RWPE2 (cell line): ENCODE results near the gene NSD1.
"Not testable (repeated sequence)": the region's sequence is repeated elsewhere in the genome, so short reads cannot be mapped to it uniquely, and the experiment has no call there.

Source experiments
- ATAC-seq: fragments of 200-7000 bp; cut with Tn5 transposase; 3 replicates; pipeline ENCODE4 v1.9.1; 2021; ENCODE audit warnings: low read depth
- DNase-seq: peaks from one replicate; pipeline ENCODE4 v3.0.0-alpha.2; 2020; ENCODE audit warnings: low spot score
- H3K27ac ChIP-seq: fragments of 450-650 bp; 2 replicates; pipeline ENCODE4 v1.5.1; 2017; ENCODE audit warnings: mild to moderate bottlenecking; ENCODE audit not compliant: poor library complexity, severe bottlenecking
- H3K27me3 ChIP-seq: fragments of 250-450 bp; sonication (Bioruptor Pico); 2 replicates; pipeline ENCODE4 v1.5.1; 2021; ENCODE audit warnings: mild to moderate bottlenecking, moderate library complexity; ENCODE audit not compliant: insufficient read depth, poor library complexity, severe bottlenecking
- H3K36me3 ChIP-seq: fragments of 250-450 bp; sonication (Bioruptor Pico); 2 replicates; pipeline ENCODE4 v1.5.1; 2020; ENCODE audit warnings: low read depth, mild to moderate bottlenecking, moderate library complexity
- H3K4me1 ChIP-seq: fragments of 250-450 bp; sonication (Bioruptor Pico); 2 replicates; pipeline ENCODE4 v1.5.1; 2021; ENCODE audit warnings: mild to moderate bottlenecking, moderate library complexity; ENCODE audit not compliant: insufficient read depth, poor library complexity, severe bottlenecking
- H3K4me3 ChIP-seq: fragments of 250-450 bp; sonication (Bioruptor Pico); 2 replicates; pipeline ENCODE4 v1.5.1; 2021; ENCODE audit warnings: mild to moderate bottlenecking, moderate library complexity; ENCODE audit not compliant: severe bottlenecking
- H3K9me3 ChIP-seq: fragments of 250-450 bp; sonication (Bioruptor Pico); 2 replicates; pipeline ENCODE4 v1.5.1; 2021; ENCODE audit warnings: mild to moderate bottlenecking, moderate library complexity; ENCODE audit not compliant: severe bottlenecking
- TF ChIP-seq, protein P1 (sequence below): fragments of 450-650 bp; IDR thresholded peaks from one replicate; pipeline ENCODE4 v1.5.1; 2017; ENCODE audit warnings: mild to moderate bottlenecking, moderate library complexity; ENCODE audit not compliant: poor library complexity, severe bottlenecking

The NSD1 gene

GRCh38 chr5:177338251-177339106 is 204.9 kb downstream of the NSD1 start:
- TF ChIP-seq, protein P1, sequence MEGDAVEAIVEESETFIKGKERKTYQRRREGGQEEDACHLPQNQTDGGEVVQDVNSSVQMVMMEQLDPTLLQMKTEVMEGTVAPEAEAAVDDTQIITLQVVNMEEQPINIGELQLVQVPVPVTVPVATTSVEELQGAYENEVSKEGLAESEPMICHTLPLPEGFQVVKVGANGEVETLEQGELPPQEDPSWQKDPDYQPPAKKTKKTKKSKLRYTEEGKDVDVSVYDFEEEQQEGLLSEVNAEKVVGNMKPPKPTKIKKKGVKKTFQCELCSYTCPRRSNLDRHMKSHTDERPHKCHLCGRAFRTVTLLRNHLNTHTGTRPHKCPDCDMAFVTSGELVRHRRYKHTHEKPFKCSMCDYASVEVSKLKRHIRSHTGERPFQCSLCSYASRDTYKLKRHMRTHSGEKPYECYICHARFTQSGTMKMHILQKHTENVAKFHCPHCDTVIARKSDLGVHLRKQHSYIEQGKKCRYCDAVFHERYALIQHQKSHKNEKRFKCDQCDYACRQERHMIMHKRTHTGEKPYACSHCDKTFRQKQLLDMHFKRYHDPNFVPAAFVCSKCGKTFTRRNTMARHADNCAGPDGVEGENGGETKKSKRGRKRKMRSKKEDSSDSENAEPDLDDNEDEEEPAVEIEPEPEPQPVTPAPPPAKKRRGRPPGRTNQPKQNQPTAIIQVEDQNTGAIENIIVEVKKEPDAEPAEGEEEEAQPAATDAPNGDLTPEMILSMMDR: no peak
- ATAC-seq (no peak), DNase-seq (no peak)
- H3K27ac ChIP-seq: no peak overlapping the region
- H3K36me3 ChIP-seq: peaks cover 89% of the 10 kb centered on the region
- no peaks in the 10 kb centered on the region for H3K4me1 ChIP-seq
- H3K27me3 ChIP-seq: no peaks in the 10 kb centered on the region
- H3K4me3 ChIP-seq: no peak overlapping the region
- H3K9me3 ChIP-seq: no peaks in the 10 kb centered on the region

- DNase-seq (no peak), ATAC-seq (no peak)
- Histone ChIP-seq H3K4me3 (no peak overlapping the region), H3K9me3 (no peaks in the 10 kb centered on the region), H3K27ac (no peak overlapping the region), H3K27me3 (no peaks in the 10 kb centered on the region), H3K4me1 (no peaks in the 10 kb centered on the region), H3K36me3 (peaks cover 87% of the 10 kb centered on the region)
- TF ChIP-seq, protein P1: no peak
Observed at GRCh38 chr5:177339107-177339638, 205.6 kb downstream of the NSD1 start.

DNA sequence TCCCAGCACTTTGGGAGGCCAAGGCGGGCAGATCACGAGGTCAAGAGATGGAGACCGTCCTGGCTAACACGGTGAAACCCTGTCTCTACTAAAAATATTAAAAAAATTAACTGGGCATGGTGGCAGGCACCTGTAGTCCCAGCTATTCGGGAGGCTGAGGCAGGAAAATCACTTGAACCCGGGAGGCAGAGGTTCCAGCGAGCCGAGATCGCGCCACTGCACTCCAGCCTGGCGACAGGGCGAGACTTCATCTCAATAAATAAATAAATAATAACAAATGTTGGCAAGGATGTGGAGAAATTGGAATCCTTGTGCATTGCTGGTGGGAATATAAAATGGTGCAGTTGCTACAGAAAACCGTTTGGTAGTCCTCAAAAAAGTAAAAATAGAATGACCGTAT is 209.4 kb downstream of the NSD1 start:
- not testable (repeated sequence) for H3K27me3 ChIP-seq, ATAC-seq, H3K4me3 ChIP-seq, DNase-seq, H3K4me1 ChIP-seq, H3K27ac ChIP-seq, H3K9me3 ChIP-seq
- H3K36me3 ChIP-seq: peaks cover 90% of the 10 kb centered on the region

- H3K36me3 ChIP-seq: peaks cover 86% of the 10 kb centered on the region
- H3K27ac ChIP-seq: no peak overlapping the region
- no peaks in the 10 kb centered on the region for H3K9me3 ChIP-seq
- no peak overlapping the region for H3K4me3 ChIP-seq
- H3K4me1 ChIP-seq: no peaks in the 10 kb centered on the region
- DNase-seq: no peak
- H3K27me3 ChIP-seq: no peaks in the 10 kb centered on the region
- TF ChIP-seq, protein P1: no peak
- no peak for ATAC-seq
Observed at GRCh38 chr5:177343777-177344176, 210.2 kb downstream of the NSD1 start.

DNA sequence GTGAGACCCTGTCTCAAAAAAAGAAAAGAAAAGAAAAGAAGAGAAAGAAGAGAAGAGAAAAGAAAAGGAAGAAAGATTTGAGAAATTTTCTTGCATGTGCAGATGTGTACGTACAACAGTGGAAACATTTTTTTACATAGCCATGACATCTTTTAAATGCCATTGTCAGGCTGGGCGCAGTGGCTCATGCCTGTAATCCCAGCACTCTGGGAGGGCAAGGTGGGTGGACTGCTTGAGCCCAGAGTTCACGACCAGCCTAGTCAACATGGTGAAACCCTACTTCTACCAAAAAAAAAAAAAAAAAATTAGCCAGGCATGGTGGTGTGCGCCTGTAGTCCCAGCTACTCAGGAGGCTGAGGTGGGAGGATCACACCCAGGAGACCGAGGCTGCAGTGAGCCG is 211.3 kb downstream of the NSD1 start:
- H3K27me3 ChIP-seq: no peaks in the 10 kb centered on the region
- TF ChIP-seq, protein P1: no peak
- no peaks in the 10 kb centered on the region for H3K9me3 ChIP-seq
- no peak overlapping the region for H3K4me3 ChIP-seq
- ATAC-seq (no peak), DNase-seq (no peak)
- peaks cover 4% of the 10 kb centered on the region for H3K4me1 ChIP-seq
- no peak overlapping the region for H3K27ac ChIP-seq
- H3K36me3 ChIP-seq: peaks cover 85% of the 10 kb centered on the region
